ENCODE results near the gene SNRNP70. TPM values are rescaled to one million over a fixed set of nuclear protein-coding genes. Genes with fewer than 3 reads are reported as not detected.

The SNRNP70 gene
- total and polyA plus RNA-seq, 10 of the 15 experiments (the other 5 are each of a cell fraction or from before 2014, with no cell fraction given), result 2.7 to 453 (median 159) TPM

GRCh38 chr19:49118565-49119410 lies 33.5 kb downstream of the SNRNP70 start, which contains the start of gene C19orf73 (continued):
- TF ChIP-seq RELB (IDR thresholded peaks at IDR 0.05; ENCODE audit: low read depth), result peak; percentile 86
- TF ChIP-seq STAT3 (IDR thresholded peaks at IDR 0.05; ENCODE audit: low read depth, low read length), result no peak
- TF ChIP-seq CHD2 (IDR thresholded peaks at IDR 0.05; ENCODE audit: borderline replicate concordance, low read depth, low read length), result peak; percentile 72
- peak; percentile 92 for TF ChIP-seq IKZF1 (conservative IDR thresholded peaks at IDR 0.05)
- no peak for TF ChIP-seq NR2C2 (IDR thresholded peaks at IDR 0.05; ENCODE audit: borderline replicate concordance, control insufficient read depth, insufficient read length, low read depth)
- TF ChIP-seq MTA2 (IDR thresholded peaks at IDR 0.05; ENCODE audit: low read depth), result no peak; the same call in none of the 2 replicates
- TF ChIP-seq CBFB (IDR thresholded peaks at IDR 0.05; ENCODE audit: low read depth), result no peak
- no peak for TF ChIP-seq KDM1A (IDR thresholded peaks at IDR 0.05; ENCODE audit: borderline replicate concordance)
- TF ChIP-seq BHLHE40 (IDR thresholded peaks at IDR 0.05; ENCODE audit: borderline replicate concordance in 1 of 2, low read depth in 2 of 2, low read length in 1 of 2), result peak; percentile 95 to 98
- TF ChIP-seq PBX3 (IDR thresholded peaks at IDR 0.05; ENCODE audit: insufficient replicate concordance, low read depth, low read length), result peak; percentile 93
- TF ChIP-seq MYB (IDR thresholded peaks at IDR 0.05; ENCODE audit: borderline replicate concordance, low read depth, low read length), result no peak
- TF ChIP-seq STAT1 (conservative IDR thresholded peaks at IDR 0.05), result peak; percentile 91
- TF ChIP-seq CEBPZ (IDR thresholded peaks at IDR 0.05; ENCODE audit: low read depth, low read length), result no peak
- TF ChIP-seq NFYA (IDR thresholded peaks at IDR 0.05; ENCODE audit: borderline replicate concordance, low read depth, low read length), result no peak
- peak; percentile 99 for TF ChIP-seq GATAD2B (conservative IDR thresholded peaks at IDR 0.05; ENCODE audit: low read depth)
- TF ChIP-seq PKNOX1 (IDR thresholded peaks at IDR 0.05), result peak; percentile 97
- TF ChIP-seq RUNX3 (IDR thresholded peaks at IDR 0.05; ENCODE audit: low read length), result peak; percentile 50
- TF ChIP-seq TARDBP (IDR thresholded peaks at IDR 0.05; ENCODE audit: borderline replicate concordance), result no peak
- peak; percentile 78 for TF ChIP-seq POLR2AphosphoS5 (IDR thresholded peaks at IDR 0.05; ENCODE audit: low read length)
- peak; percentile 23 to 48; a peak in 3 of 4 replicates for TF ChIP-seq IKZF2 (IDR thresholded peaks at IDR 0.05)
- TF ChIP-seq SIX5 (IDR thresholded peaks at IDR 0.05; ENCODE audit: low read depth, low read length, severe bottlenecking), result peak; percentile 7

All from GM12878 (cell line).